SK-N-SH (cell line): ENCODE results near the gene GLI2. TPM values are rescaled to one million over a fixed set of nuclear protein-coding genes. Genes with fewer than 3 reads are reported as not detected.

Experiments
- CTCF ChIA-PET: fragments of 300-600, 350-600 bp; formaldehyde crosslinking; extraction: SDS; loops from one replicate; lab custom pipeline; 2021; lab: Yijun Ruan, JAX
- POLR2A ChIA-PET: fragments of 350-600 bp; sonication (Branson Sonifier 250); formaldehyde crosslinking; extraction: SDS; loops from one replicate; lab custom pipeline; 2020; ENCODE audit warnings: antibody characterized with exemption, inconsistent platforms; lab: Yijun Ruan, JAX
- DNase-seq: peaks from one replicate; pipeline ENCODE4 v3.0.0; 2012
- H2AFZ ChIP-seq: fragments of 200-600 bp; sonication (generic); 2 replicates; pipeline ENCODE4 v1.8.1; 2016; ENCODE audit warnings: antibody characterized with exemption, mild to moderate bottlenecking, low read depth
- H3F3A ChIP-seq: fragments of 200-600 bp; sonication (generic); replicated peaks from 2 replicates; pipeline ENCODE3; 2016; ENCODE audit warnings: antibody characterized with exemption, mild to moderate bottlenecking; ENCODE audit not compliant: insufficient read depth
- H3K27ac ChIP-seq, 2 experiments: fragments of 200-500 bp in 1 of 2; fragments of 200-600 bp in 1 of 2; sonication (Bioruptor generic) in 1 of 2; sonication (generic), shearing (Covaris generic) in 1 of 2; 2 replicates each; pipeline versions ENCODE4 v1.5.1 to v1.6.1; 2014 to 2016; ENCODE audit warnings: low read depth in 2 of 2, inconsistent platforms in 1 of 2, low read length in 1 of 2, mild to moderate bottlenecking in 1 of 2, mixed read lengths in 1 of 2
- H3K27me3 ChIP-seq: fragments of 200-600 bp; sonication (generic), shearing (Covaris generic); 2 replicates; pipeline ENCODE4 v1.6.1; 2016; ENCODE audit warnings: mixed run types; ENCODE audit not compliant: insufficient read depth
- H3K36me3 ChIP-seq, 2 experiments: fragments of 200-500 bp in 1 of 2; fragments of 200-600 bp in 1 of 2; sonication (Bioruptor generic) in 1 of 2; sonication (generic) in 1 of 2; replicated peaks in 1 of 2; 2 replicates each; pipeline versions ENCODE3 to v1.5.1; 2014 to 2016; ENCODE audit warnings: low read length in 1 of 2, mild to moderate bottlenecking in 1 of 2; ENCODE audit not compliant: insufficient read depth in 2 of 2, control insufficient read depth in 1 of 2
- H3K4me1 ChIP-seq, 2 experiments: fragments of 200-500 bp in 1 of 2; fragments of 200-600 bp in 1 of 2; sonication (Bioruptor generic) in 1 of 2; sonication (generic), shearing (Covaris generic) in 1 of 2; 2 replicates each; pipeline versions ENCODE4 v1.5.1 to v1.6.1; 2014 to 2016; ENCODE audit warnings: low read depth in 1 of 2, low read length in 1 of 2, mixed run types in 1 of 2; ENCODE audit not compliant: insufficient read depth in 2 of 2, control insufficient read depth in 1 of 2
- H3K4me2 ChIP-seq: fragments of 200-600 bp; sonication (generic), shearing (Covaris generic); 2 replicates; pipeline ENCODE4 v1.6.1; 2017; ENCODE audit warnings: mixed run types
- H3K4me3 ChIP-seq, 2 experiments: fragments of 200-500 bp in 1 of 2; fragments of 200-600 bp in 1 of 2; sonication (Bioruptor generic) in 1 of 2; sonication (generic), shearing (Covaris generic) in 1 of 2; 2 replicates each; pipeline versions ENCODE4 v1.5.1 to v1.8.1; 2014 to 2016; ENCODE audit warnings: low read depth in 2 of 2, inconsistent platforms in 1 of 2, low read length in 1 of 2, mild to moderate bottlenecking in 1 of 2, mixed read lengths in 1 of 2, moderate library complexity in 1 of 2
- H3K79me2 ChIP-seq: fragments of 200-600 bp; sonication (generic); 2 replicates; pipeline ENCODE4 v1.8.1; 2017; ENCODE audit warnings: mild to moderate bottlenecking; ENCODE audit not compliant: insufficient read depth
- H3K9ac ChIP-seq: fragments of 200-600 bp; sonication (generic); 2 replicates; pipeline ENCODE4 v1.6.1; 2017; ENCODE audit warnings: mixed run types
- H3K9me2 ChIP-seq: fragments of 200-600 bp; sonication (generic); 2 replicates; pipeline ENCODE4 v1.6.1; 2017; ENCODE audit warnings: mixed run types
- H3K9me3 ChIP-seq: fragments of 200-600 bp; sonication (generic); 2 replicates; pipeline ENCODE4 v1.6.1; 2017; ENCODE audit warnings: mixed run types, mild to moderate bottlenecking, moderate library complexity
- H4K20me1 ChIP-seq: fragments of 200-600 bp; sonication (generic); 2 replicates; pipeline ENCODE4 v1.6.1; 2017; ENCODE audit warnings: mild to moderate bottlenecking, mixed run types; ENCODE audit not compliant: insufficient read depth
- CHD2 ChIP-seq: fragments of 150-350 bp; IDR thresholded peaks from 2 replicates; pipeline ENCODE4 v1.6.1; 2018; ENCODE audit warnings: low read length; ENCODE audit not compliant: partially characterized antibody
- EZH2phosphoT487 ChIP-seq: fragments of 200-600 bp; sonication (generic); IDR thresholded peaks from 2 replicates; pipeline ENCODE4 v1.6.1; 2017; ENCODE audit warnings: low read depth, mixed run types, mild to moderate bottlenecking, antibody characterized with exemption, moderate library complexity, borderline replicate concordance
- FOXJ3 ChIP-seq: sonication (generic); formaldehyde crosslinking; IDR thresholded peaks from 2 replicates; pipeline ENCODE4 v1.5.1; 2020; ENCODE audit warnings: mild to moderate bottlenecking, missing genetic modification reagents
- FOXM1 ChIP-seq: IDR thresholded peaks from 2 replicates; pipeline ENCODE4 v1.4.0; 2012; ENCODE audit warnings: low read depth, mild to moderate bottlenecking
- MEF2A ChIP-seq: IDR thresholded peaks from 2 replicates; pipeline ENCODE4 v1.4.0; 2012; ENCODE audit warnings: low read depth, borderline replicate concordance
- MXI1 ChIP-seq: IDR thresholded peaks from 2 replicates; pipeline ENCODE4 v1.6.1; 2012; ENCODE audit warnings: mild to moderate bottlenecking, low read depth, low read length, improper control_type of control experiment
- PBX3 ChIP-seq: IDR thresholded peaks from 2 replicates; pipeline ENCODE4; 2012
- POLR2AphosphoS5 ChIP-seq: IDR thresholded peaks from 2 replicates; pipeline ENCODE4 v1.6.1; 2012; ENCODE audit warnings: low read depth, low read length
- RAD21 ChIP-seq: IDR thresholded peaks from 2 replicates; pipeline ENCODE4 v1.6.1; 2012; ENCODE audit warnings: mild to moderate bottlenecking, low read length
- REST ChIP-seq: IDR thresholded peaks from 2 replicates; pipeline ENCODE4 v1.6.1; 2012; ENCODE audit warnings: mild to moderate bottlenecking, low read depth, low read length, moderate library complexity
- RFX5 ChIP-seq: IDR thresholded peaks from 2 replicates; pipeline ENCODE4 v1.6.1; 2012; ENCODE audit warnings: mild to moderate bottlenecking, improper control_type of control experiment, low read length
- RXRA ChIP-seq: IDR thresholded peaks from 2 replicates; pipeline ENCODE4 v1.4.0; 2012; ENCODE audit warnings: low read depth, mild to moderate bottlenecking, borderline replicate concordance
- SMC3 ChIP-seq: IDR thresholded peaks from 2 replicates; pipeline ENCODE4 v1.6.1; 2012; ENCODE audit warnings: low read depth, low read length, improper control_type of control experiment
- TAF1 ChIP-seq: IDR thresholded peaks from 2 replicates; pipeline ENCODE4 v1.6.1; 2012; ENCODE audit warnings: low read depth, mild to moderate bottlenecking, low read length, moderate library complexity, borderline replicate concordance
- TCF12 ChIP-seq: IDR thresholded peaks from 2 replicates; pipeline ENCODE4 v1.4.0; 2012
- USF1 ChIP-seq: IDR thresholded peaks from 2 replicates; pipeline ENCODE4 v1.4.0; 2012; ENCODE audit warnings: low read depth, borderline replicate concordance
- YY1 ChIP-seq: IDR thresholded peaks from 2 replicates; pipeline ENCODE4 v1.4.0; 2012; ENCODE audit warnings: low read depth, mild to moderate bottlenecking
- ZBTB33 ChIP-seq: IDR thresholded peaks from 2 replicates; pipeline ENCODE4 v1.4.0; 2012; ENCODE audit warnings: low read depth, borderline replicate concordance
- WGBS: methylation state at CpG from one replicate; pipeline ENCODE4 v1.1.6; 2017; ENCODE audit warnings: low lambda C conversion rate; 5-methylcytosine and 5-hydroxymethylcytosine counted together
- polyA plus RNA-seq, 3 experiments: library from polyadenylated mRNA; depleted of rRNA; stranded (reverse); fragments of >200 nt; gene quantifications; 2 replicates each; pipeline ENCODE4 v1.2.3, GENCODE V29; 2012

GLI2 gene
- polyA plus RNA-seq, 1 of the 3 experiments (the other 2 are of a cell fraction), result 3.4 TPM

DNA sequence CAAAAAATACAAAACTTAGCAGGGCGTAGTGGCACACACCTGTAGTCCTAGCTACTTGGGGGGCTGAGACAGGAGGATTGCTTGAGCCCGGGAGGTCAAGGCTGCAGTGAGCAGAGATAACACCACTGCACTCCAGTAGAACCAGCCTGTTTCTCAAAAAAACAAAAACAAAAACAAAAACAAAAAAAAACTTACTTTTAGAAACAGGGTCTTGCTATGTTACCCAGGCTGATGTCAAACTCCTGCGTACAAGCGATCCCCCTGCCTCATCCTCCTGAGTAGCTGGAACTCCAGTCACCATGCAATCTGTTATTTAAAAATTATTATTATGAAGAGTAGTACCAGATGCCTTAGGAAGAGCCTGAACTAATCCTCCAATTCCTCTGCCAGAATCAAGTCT lies 35.0 kb upstream of the GLI2 start:
- ChIA-PET POLR2A (no interaction called here), CTCF (interaction anchor here (0.8 to 17.8 kb wide), 6 partner anchors 12 to 378 kb away, joined by 3 to 408 read pairs (median 6); no protein-coding TSS in a partner anchor)

More for the DNA sequence above, 35.0 kb upstream of the GLI2 start:
- H3K9me3 ChIP-seq, result no peaks in the 10 kb centered on the region
- no peak overlapping the region for H3K4me3 ChIP-seq
- TF ChIP-seq FOXJ3 (CRISPR knock-in tag), result no peak
- TF ChIP-seq RFX5, result no peak
- no peak for TF ChIP-seq FOXM1
- no peak for TF ChIP-seq CHD2
- no peak for TF ChIP-seq REST
- no peak for TF ChIP-seq RAD21
- TF ChIP-seq POLR2AphosphoS5, result no peak
- TF ChIP-seq MEF2A, result no peak
- no peak for TF ChIP-seq ZBTB33
- TF ChIP-seq TAF1, result no peak
- no peak for TF ChIP-seq RXRA
- TF ChIP-seq USF1, result no peak
- TF ChIP-seq TCF12, result no peak
- no peak for TF ChIP-seq SMC3
- TF ChIP-seq EZH2phosphoT487, result no peak
- no peak for TF ChIP-seq MXI1
- no peak for TF ChIP-seq PBX3
- TF ChIP-seq YY1, result no peak
- no peak for DNase-seq
- H2AFZ ChIP-seq, result no peak overlapping the region
- no peak overlapping the region for H3K9ac ChIP-seq
- no peak overlapping the region for H3K4me2 ChIP-seq
- H3K79me2 ChIP-seq, result no peaks in the 10 kb centered on the region
- H3K36me3 ChIP-seq, result no peaks in the 10 kb centered on the region
- no peaks in the 10 kb centered on the region for H3K9me2 ChIP-seq
- peaks cover 0 to 11% of the 10 kb centered on the region in 2 experiments; a peak in 1 of 4 replicates for H3K4me1 ChIP-seq
- no peaks in the 10 kb centered on the region for H3F3A ChIP-seq
- H4K20me1 ChIP-seq, result no peaks in the 10 kb centered on the region
- WGBS, result 92% methylated on average over 4 of the region's 4 CpGs
- no peak overlapping the region for H3K27ac ChIP-seq
- no peaks in the 10 kb centered on the region for H3K27me3 ChIP-seq
